Prostate gland (tissue), 2 donors: ENCODE measurements around the gene ATXN1. TPM values are rescaled to one million over a fixed set of nuclear protein-coding genes. Genes with fewer than 3 reads are reported as not detected.

Experiments
- DNase-seq: peaks from one replicate; pipeline ENCODE4 v3.0.0-alpha.2; 2019; ENCODE audit warnings: low spot score
- H3K27ac ChIP-seq, 2 donors: fragments of 200-600 bp; sonication (generic); 2 replicates each; pipeline ENCODE4 v1.5.1; 2017 to 2019
- H3K27me3 ChIP-seq: fragments of 200-600 bp; sonication (generic); replicated peaks from 2 replicates; pipeline ENCODE4 v1.5.1; 2019; ENCODE audit not compliant: insufficient read depth
- H3K36me3 ChIP-seq, 2 donors: fragments of 200-600 bp; sonication (generic); 1 replicate in 1 of 2; 2 replicates in 1 of 2; pipeline versions ENCODE4 v1.5.1 to v1.8.1; 2017 to 2019
- H3K4me1 ChIP-seq: fragments of 200-600 bp; sonication (generic); replicated peaks from 2 replicates; pipeline ENCODE4 v1.5.1; 2019
- H3K4me3 ChIP-seq, 2 donors: fragments of 200-600 bp; sonication (generic); 2 replicates each; pipeline ENCODE4 v1.5.1; 2017 to 2019
- H3K9me3 ChIP-seq: fragments of 200-600 bp; sonication (generic); 2 replicates; pipeline ENCODE4 v1.5.1; 2017
- CTCF ChIP-seq, 4 experiments: fragments of 200-600 bp in 2 of 4; fragments of 450-650 bp in 2 of 4; sonication (generic) in 2 of 4; IDR thresholded peaks; 1 replicate in 3 of 4; 2 replicates in 1 of 4; pipeline ENCODE4 v1.5.1; 2016 to 2019; ENCODE audit warnings: antibody characterized with exemption in 4 of 4, mild to moderate bottlenecking in 2 of 4, moderate library complexity in 2 of 4
- POLR2A ChIP-seq: fragments of 450-650 bp; IDR thresholded peaks from one replicate; pipeline ENCODE4 v1.6.1; 2016; ENCODE audit warnings: antibody characterized with exemption, mild to moderate bottlenecking
- POLR2AphosphoS5 ChIP-seq: sonication (generic); formaldehyde crosslinking; IDR thresholded peaks from one replicate; pipeline ENCODE4 v1.6.1; 2017; ENCODE audit warnings: antibody characterized with exemption
- WGBS: methylation state at CpG from one replicate; pipeline ENCODE4 v1.1.5; 2018; 5-methylcytosine and 5-hydroxymethylcytosine counted together
- intact Hi-C: fragments of 100-400 bp; cut with DNase I; formaldehyde crosslinking; loops from one replicate; pipeline ENCODE4 v1.14.2; 2022
- total RNA-seq, 2 donors: library from RNA; depleted of rRNA; stranded (reverse); fragments of >200 nt; gene quantifications; one replicate each; pipeline ENCODE4 v1.1.0, GENCODE V29; 2016

Gene ATXN1
- total RNA-seq, 2 donors from 2014 or later = 28.5 to 89.0 TPM

DNA sequence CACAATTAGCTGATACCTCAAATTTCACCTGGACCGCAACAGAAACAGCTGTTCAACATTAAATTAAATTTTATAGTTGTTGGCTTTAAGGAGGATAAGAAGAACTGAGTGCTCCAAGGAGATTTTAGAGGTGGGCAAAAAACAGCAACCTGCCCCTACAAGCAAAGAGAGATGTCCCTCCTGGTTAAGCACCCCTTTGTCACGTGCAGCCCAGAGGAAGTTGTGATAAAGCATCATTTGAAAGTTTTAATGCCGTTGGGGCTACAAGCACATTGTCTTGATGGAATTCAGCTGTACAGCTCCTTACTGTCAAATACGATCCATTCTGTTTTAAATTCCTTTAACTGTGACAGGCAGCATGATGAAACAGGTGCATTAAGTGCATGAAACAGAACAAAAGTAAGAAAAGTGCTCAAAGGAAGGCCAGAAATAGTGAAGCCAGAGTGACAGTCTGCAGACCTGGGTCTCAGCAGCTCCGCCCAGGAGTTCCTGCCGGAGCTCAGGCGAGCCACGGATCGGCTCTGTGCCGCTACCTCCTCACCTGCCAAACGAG is 327.8 kb downstream of the ATXN1 start:
- no peaks in the 10 kb centered on the region for H3K4me1 ChIP-seq

GRCh38 chr6:16432075-16433032 is 328.9 kb downstream of the ATXN1 start:
- WGBS = 41% methylated on average over 6 of the region's 6 CpGs

More for the DNA sequence above, 327.8 kb downstream of the ATXN1 start:
- intact Hi-C loops = no loop called here
- Histone ChIP-seq H3K27ac (no peak overlapping the region), H3K9me3 (no peaks in the 10 kb centered on the region), H3K4me3 (no peak overlapping the region), H3K27me3 (no peaks in the 10 kb centered on the region), H3K36me3 (no peaks in the 10 kb centered on the region)
- TF ChIP-seq CTCF (IDR thresholded peaks at IDR 0.05) (no peak), POLR2A (no peak), POLR2AphosphoS5 (no peak)
- no peak for DNase-seq
- WGBS = 53% methylated on average over 11 of the region's 11 CpGs

DNA sequence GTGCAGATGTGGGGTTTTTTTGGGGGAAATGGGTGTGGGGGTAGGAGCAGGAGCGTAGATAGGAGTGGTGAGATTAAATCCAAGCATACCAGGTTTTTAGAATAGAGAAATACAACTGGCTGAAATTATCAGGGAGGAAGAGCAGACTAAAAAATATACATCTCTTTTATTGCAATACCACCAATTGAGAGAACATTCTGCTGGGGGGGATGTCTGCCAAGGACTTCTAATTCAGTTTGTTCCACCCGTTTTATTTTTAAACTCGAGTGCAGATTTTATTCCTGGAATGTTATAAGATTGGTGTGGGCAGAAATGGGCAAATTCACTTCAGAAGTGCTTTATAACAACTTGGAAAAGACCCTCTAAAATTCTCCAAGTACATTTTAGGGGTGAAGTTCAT is 330.2 kb downstream of the ATXN1 start:
- no peak overlapping the region for H3K4me3 ChIP-seq
- no peak overlapping the region for H3K27ac ChIP-seq
- no peaks in the 10 kb centered on the region for H3K4me1 ChIP-seq
- no peaks in the 10 kb centered on the region for H3K36me3 ChIP-seq
- no peaks in the 10 kb centered on the region for H3K9me3 ChIP-seq
- 43% methylated on average over 3 of the region's 3 CpGs for WGBS
- intact Hi-C loops = no loop called here
- no peaks in the 10 kb centered on the region for H3K27me3 ChIP-seq
- no peak for DNase-seq
- TF ChIP-seq POLR2AphosphoS5 = no peak
- TF ChIP-seq CTCF (IDR thresholded peaks at IDR 0.05) = no peak
- no peak for TF ChIP-seq POLR2A

More at GRCh38 chr6:16432075-16433032, 328.9 kb downstream of the ATXN1 start:
- Histone ChIP-seq H3K4me1 (no peaks in the 10 kb centered on the region), H3K36me3 (no peaks in the 10 kb centered on the region), H3K9me3 (no peaks in the 10 kb centered on the region), H3K4me3 (no peak overlapping the region), H3K27me3 (no peaks in the 10 kb centered on the region), H3K27ac (no peak overlapping the region)
- no peak for TF ChIP-seq CTCF (IDR thresholded peaks at IDR 0.05)
- no peak for TF ChIP-seq POLR2AphosphoS5
- TF ChIP-seq POLR2A = no peak
- intact Hi-C loops = no loop called here
- no peak for DNase-seq

GRCh38 chr6:16430391-16431089 is 330.7 kb downstream of the ATXN1 start:
- 55% methylated on average over 9 of the region's 9 CpGs for WGBS
- no peak for TF ChIP-seq CTCF (IDR thresholded peaks at IDR 0.05)
- no peak for TF ChIP-seq POLR2A
- H3K27ac ChIP-seq = no peak overlapping the region
- DNase-seq = no peak
- H3K9me3 ChIP-seq = no peaks in the 10 kb centered on the region
- no peaks in the 10 kb centered on the region for H3K4me1 ChIP-seq
- intact Hi-C loops = no loop called here
- H3K27me3 ChIP-seq = no peaks in the 10 kb centered on the region
- no peaks in the 10 kb centered on the region for H3K36me3 ChIP-seq
- H3K4me3 ChIP-seq = no peak overlapping the region
